Mammary epithelial cell (primary cell): ENCODE measurements around the gene CDH13.

Experiments
- EZH2 ChIP-seq: IDR thresholded peaks from 2 replicates; pipeline ENCODE4 v1.6.1; 2012; ENCODE audit warnings: low read length, inconsistent platforms, borderline replicate concordance
- TF ChIP-seq, protein P1 (sequence below), 2 donors: IDR thresholded peaks in 1 of 2; conservative IDR thresholded peaks in 1 of 2; 2 replicates each; pipeline ENCODE4 v1.5.1; 2011 to 2012; ENCODE audit warnings: inconsistent platforms in 2 of 2, low read length in 2 of 2, mild to moderate bottlenecking in 2 of 2, control low read depth in 1 of 2, low read depth in 1 of 2; ENCODE audit not compliant: insufficient read depth in 1 of 2; ENCODE audit errors: extremely low read depth in 1 of 2

DNA sequence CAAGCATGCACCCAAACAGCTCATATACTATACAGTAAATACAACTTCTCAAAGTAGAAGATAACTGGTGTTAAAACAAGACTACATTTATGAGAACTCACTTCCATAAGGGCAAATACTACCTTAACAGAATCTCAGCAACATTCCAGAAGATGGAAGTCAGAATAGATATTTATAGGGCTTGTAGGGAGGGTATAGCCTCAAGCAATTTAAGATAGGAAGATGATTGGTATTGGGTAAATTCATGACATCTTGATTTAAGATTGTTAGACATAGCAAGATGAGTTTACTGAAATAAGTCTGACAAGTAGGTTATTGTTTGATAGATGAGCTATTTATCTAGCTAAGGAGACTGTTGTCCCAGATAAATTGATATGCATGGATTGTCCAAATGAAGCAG, 250.2 kb downstream of the CDH13 start:
- TF ChIP-seq, protein P1, sequence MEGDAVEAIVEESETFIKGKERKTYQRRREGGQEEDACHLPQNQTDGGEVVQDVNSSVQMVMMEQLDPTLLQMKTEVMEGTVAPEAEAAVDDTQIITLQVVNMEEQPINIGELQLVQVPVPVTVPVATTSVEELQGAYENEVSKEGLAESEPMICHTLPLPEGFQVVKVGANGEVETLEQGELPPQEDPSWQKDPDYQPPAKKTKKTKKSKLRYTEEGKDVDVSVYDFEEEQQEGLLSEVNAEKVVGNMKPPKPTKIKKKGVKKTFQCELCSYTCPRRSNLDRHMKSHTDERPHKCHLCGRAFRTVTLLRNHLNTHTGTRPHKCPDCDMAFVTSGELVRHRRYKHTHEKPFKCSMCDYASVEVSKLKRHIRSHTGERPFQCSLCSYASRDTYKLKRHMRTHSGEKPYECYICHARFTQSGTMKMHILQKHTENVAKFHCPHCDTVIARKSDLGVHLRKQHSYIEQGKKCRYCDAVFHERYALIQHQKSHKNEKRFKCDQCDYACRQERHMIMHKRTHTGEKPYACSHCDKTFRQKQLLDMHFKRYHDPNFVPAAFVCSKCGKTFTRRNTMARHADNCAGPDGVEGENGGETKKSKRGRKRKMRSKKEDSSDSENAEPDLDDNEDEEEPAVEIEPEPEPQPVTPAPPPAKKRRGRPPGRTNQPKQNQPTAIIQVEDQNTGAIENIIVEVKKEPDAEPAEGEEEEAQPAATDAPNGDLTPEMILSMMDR (conservative IDR thresholded peaks at IDR 0.05 in 1 of 2, IDR thresholded peaks at IDR 0.05 in 1 of 2; ENCODE audit: extremely low read depth in 1 of 2, insufficient read depth in 1 of 2, low read depth in 1 of 2, low read length in 2 of 2) = no peak
- no peak for TF ChIP-seq EZH2
